Fibroblast of skin of left biceps (primary cell): ENCODE results near the gene HIVEP3.

ENCODE experiments used
- DNase-seq, 2 experiments: peaks; one replicate each; pipeline ENCODE4 v3.0.0-alpha.2; 2013; ENCODE audit warnings: low read depth in 2 of 2

The HIVEP3 gene

DNA sequence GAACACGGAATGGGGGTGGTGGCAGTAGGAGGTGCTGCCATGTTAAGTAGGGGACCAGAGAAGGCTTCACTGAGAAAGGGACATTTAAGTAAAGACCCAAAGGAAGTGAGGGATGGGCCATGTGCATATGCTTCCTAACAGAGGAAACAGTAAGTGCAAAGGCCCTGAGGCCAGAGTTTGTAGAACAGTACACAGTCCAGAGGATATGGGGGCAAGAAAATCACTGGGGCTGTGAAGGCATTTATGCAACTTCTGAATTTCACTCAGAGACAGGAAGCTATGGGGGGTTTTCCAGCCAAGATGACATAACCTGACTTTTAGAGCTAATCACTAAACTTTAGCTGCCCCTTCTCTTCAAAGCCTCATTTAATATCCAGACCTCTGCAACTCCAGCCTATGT, 231.7 kb downstream of the HIVEP3 start:
- DNase-seq = no peak

DNA sequence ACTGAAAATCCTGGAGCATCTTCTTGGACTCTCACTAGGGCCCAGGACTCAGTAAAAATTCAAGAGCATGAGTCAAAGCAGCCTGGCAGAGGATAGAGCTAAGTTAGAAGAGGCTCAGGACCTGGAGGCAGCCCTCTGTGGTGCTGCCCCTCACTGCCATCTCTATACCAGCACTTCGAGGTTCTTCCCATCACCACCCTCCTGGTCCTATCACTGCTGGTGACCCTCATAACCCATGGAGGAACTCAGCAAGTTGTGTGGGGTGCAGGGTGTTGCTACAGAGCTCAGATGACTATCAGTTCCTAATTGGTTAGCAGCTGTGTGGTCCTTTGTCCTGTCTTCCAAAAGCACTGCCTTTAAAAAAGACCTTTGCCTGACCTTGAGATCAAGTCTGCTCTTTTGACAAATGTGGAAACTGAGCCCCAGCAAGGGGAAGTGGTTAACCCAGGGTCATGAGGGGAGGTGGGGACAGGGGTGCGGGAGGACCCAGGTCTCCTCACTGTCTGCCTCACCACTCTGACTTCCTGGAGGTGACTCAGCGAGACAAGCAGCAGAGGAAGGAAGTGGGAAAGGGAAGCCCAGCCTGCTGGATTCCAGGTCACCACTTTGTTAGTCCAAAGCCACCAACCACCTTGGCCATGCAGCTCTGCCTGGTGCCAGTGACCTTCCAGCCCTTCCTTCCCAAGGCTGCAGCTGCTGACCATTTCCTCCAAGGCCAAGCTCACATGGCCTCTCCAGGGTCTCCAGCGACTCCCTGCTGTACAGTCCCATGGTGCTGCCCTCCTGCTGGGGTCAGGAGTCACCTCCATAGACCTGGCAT, 234.8 kb downstream of the HIVEP3 start:
- no peak for DNase-seq

DNA sequence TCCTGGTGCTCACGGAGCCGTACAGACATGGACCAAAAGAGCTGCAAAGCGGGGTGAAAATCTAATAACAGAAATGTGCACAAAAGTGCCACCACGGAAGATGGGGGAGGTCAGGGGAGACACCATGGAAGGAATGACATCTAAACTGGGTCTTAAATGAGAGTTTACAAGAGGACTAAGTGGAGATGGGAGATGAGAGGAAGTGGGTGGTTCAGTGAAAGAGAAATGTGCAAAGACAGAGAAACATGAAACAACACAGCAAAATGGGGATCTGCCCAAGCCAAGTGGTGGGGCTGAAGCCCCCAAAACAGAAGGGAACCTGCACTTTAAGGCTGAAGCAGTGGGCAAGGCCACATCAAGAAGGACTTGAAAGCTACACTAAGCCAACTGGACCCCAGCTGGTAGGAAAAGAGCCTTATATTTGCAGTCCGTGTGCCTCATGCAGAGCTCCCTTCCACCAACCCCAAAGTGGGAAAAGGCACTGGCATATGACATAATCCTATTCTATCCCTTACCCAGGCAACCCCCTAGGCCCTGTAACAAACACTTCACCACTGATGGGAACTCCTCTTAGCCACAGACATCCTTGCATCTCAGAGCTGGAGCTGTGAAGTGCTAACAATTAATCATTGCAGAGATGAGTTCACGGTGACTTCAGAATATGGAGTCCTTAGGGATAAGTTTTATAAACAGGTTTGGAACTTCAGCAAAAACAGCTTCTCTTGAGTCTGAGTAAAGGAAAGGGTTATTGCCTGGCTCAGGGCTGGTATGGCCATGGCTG, 235.7 kb downstream of the HIVEP3 start:
- DNase-seq = no peak

DNA sequence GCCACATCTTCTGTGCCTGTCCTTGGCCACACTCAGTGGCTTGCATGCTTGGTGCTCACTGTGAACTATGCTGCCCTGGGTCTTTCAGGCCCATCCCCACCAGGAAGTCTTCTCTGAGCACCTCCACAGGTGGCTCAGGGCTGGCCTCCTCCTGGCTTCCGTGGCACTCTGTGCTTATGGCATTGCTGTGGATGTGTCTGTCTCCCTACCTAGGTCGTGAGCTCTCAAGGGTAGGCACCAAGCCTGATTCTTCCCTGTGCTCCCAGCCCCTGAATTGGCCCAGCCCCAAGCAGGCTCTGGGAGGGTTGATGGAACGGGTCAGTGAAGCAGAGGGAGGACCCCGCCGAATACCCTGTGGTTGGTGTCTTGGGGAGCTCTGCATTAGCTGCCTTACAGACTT, 236.6 kb downstream of the HIVEP3 start:
- DNase-seq = no peak

DNA sequence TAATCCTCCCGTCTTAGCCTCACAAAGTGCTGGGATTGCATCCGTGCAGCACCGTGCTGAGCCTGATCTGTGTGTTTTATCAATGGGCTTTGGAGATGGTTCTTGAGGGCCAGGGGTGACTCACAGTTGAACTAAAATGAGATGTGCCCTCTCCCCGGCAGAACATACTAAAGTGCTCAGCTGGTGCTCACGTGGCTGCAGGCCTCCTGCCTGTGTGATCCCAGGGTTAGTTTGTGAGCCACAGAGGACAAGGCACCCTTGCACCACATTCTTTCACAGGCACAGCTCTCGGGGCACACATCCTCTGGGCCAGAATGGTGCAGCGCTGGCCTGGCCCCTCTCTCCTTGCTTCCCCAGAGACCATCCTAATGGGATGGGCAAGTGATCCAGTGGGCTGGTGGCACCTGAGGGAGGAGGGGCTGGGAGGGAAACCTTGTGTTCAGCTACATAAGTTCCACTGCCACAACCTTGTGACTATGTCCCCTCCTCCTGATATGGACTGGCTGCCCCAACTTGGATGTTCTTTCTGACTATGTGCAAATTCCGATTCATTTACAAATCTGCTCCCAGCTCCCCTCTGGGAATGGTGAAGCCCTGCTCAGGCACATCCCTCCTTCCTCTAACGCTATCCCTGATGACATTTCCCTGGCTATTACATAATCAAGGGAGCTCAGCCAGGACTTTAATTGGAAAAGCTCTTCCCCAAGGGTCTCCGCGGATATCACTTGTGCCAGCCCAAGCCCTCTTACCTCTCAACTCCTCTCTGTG, 237.2 kb downstream of the HIVEP3 start:
- peak in 1 of 2 experiments; percentile 62 for DNase-seq

DNA sequence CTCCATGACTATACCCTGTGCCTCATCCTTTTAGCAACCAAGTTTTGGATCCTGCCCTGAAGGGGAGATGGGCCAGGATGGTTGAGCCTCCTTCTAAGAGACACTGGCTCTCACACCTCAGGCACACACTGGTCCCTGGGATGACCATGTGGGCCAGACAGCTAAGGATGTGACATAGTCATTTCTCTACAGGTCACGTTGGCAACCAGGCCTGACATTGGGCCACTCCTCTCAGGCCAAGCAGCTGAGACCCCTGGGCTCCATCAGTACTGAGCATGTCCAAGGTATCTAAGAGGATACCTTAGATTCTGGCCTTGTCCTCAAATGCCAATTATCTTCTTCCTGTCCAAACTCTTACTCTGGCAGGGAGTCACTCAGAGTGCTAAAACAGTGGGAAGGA, 238.7 kb downstream of the HIVEP3 start:
- DNase-seq = no peak

DNA sequence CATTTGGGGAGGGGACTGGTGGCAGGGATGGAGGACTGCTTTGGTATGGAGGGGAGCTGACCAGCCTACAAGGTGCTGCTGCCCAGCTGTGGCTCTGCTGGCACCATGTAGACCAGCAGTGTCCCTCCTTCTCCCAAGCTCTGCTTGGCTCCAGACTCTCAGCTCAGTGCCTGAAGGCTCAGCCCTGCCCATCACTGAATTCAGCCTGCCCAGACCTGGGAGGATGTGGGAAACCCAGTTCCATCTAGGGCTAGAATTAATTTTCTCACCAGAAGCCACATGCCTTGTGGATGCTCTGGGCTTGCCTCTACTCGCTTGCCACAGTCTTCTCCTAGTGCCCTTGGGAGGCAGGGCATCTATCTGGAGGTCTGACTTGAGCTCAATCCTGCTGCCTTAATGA, 239.2 kb downstream of the HIVEP3 start:
- no peak for DNase-seq

DNA sequence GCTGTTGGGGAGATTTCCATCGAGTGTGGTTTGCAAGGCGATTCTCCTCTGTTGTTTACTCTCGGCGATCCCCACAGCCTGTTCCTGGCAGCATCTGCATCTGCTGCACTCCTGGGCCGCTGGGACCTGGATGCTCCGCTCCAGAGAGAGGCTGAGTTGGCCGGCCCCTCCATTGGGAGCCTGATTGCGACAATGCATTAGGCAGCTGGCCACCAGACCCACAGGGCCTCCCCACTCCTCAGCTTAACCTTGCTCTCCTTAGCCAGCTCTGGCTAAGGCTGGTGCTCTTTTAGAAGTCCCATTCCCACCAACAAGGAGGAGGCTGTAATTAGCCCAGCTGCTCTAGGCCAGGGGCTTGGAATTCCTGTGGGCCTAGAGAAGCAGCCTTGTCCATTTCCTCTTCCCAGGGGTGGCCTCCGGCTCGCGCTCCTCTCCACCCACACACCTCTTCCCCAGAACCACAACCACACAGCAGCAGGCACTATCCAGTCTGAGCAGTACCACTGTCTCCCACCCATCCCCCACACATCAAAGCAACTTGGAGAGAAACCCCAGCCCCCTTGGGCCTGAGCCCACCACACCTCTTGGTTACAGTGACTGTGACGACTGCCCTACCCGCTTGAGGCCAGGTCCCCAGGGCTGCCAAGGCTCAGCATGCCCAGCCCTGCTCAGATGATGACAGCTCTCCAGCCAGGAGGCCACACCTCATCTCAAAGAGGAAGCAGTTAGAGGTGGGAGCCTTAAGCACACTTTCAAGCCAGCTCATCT, 240.4 kb downstream of the HIVEP3 start:
- peak in 1 of 2 experiments; percentile 67 for DNase-seq

DNA sequence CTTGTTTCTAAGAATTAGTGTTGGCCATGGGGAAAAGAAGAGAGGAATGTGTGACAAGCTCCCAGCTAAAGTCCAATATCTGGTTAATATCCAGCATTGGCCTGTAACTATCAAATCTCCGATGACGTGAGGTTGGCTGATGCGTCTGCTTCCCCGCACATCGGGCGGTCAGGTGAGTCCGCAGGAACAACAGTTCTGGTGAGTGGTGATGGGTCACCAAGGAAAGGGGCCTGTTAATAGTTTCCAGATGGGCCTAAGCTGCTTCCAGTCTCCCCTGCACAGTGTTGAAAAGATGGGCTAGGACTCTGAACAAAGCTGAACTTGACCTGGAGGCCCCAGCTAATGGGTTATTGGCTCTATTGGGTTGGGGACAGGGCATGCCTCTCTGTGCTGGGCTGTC, 241.1 kb downstream of the HIVEP3 start:
- DNase-seq = no peak

DNA sequence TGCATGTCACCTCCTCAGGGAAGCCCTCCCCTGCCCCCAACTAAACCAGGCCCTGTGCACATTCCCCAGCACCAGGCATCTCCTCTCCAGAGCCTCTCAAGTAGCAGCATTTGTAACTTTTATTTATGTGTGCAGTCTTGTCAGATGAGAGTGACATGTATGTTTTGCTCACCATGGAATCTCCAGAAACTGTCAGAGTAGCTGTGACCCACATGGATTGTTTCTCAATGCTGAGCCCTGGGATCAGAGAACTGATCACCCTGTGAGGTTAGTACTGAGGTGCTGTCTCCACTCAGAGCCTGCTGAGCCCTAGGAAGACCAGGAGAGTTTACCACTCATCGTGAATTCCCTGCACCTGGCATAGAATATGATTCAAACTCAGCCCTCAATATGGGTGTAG, 243.3 kb downstream of the HIVEP3 start:
- DNase-seq = no peak

DNA sequence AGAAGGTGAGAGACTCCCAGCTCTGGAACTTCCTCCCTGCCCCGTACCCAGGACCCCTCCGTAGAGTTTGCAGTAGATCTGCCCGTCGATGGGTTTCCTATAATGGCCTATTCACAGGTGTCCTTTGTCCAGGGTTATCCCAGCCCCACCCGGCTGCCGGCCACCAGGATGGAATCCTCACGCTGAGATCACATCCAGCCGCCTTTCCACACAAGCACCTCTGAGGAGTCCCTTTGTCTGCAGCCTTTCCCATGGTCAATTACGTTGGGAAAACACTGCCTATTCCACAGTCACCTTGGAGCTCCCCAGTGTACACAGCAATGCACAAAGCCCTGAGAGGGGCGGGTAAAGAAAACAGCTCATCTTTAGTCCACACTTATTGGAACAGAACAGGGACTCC, 244.2 kb downstream of the HIVEP3 start:
- no peak for DNase-seq

DNA sequence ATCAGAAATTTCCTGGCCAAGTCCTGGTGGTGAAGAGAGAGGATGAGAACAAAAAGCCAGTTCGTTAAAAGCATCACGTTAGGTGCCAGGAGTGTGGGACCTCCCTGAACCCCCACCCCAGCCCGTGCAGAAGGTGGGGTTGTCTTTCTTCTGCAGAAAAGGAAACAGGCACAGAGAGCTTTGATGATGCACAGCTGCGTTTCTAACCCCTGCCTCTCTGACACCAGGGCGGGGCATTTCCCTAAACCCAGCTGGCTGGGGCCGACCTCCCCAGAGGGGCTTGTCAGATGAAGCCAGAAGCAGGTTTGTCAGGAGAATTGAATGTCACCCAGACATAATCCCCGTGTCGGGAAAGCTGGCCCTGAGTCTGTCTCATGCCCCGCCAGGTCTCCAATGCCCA, 244.9 kb downstream of the HIVEP3 start:
- DNase-seq = no peak

DNA sequence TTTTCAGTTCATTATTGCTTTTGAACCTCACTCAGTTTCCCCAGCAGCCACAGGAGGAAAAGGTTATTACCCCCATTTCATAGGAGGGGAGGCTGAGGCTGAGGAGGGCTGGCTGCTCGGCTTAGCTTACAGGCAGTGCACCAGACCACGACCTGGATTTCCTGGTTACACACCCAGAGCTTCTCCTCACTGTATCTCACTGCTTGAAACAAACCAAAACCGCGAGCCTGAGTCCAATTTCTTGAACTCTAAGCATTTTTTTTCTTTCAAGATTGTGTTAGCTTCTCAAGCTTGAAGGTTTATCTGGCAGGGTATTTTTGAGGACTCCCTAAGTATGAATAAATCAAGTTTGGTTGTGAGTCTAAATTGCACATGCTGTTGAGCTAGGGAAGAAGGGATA, 245.3 kb downstream of the HIVEP3 start:
- DNase-seq = peak in 1 of 2 experiments; percentile 58

DNA sequence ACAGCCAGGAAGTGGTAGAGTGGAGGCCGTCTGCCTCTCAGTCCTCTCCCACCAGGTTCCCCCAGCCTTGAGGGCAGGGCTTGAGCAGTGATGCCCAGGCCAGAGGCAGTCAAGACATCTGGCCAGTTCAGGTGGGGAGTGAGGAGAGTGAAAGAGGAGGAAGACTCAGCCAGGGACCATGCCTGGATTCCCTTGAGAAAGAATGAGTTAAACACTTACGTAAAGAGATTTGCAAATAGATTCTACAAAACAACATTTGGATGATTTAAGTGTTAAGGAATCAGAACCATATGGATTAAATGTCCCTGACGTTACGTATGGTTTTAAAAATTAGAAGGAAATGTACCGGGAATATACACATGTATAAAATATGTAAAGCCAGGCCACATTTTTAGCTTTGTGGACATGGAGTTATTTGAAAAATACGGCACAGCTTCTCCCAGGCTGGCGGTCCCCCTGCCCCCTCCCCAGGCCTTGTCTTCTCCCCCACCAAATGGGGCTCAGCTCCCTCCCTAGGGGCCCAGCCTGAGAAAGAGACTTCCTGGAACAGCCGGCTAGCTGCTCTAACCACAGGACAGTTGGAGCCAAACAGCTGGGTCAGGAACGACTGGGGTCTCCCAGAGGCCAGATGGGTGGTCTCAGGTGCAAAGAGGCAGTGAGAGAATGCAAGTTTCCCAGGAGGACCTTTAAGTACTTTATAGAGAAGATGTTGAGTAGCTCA, 245.9 kb downstream of the HIVEP3 start:
- peak; percentile 96 to 97 for DNase-seq

DNA sequence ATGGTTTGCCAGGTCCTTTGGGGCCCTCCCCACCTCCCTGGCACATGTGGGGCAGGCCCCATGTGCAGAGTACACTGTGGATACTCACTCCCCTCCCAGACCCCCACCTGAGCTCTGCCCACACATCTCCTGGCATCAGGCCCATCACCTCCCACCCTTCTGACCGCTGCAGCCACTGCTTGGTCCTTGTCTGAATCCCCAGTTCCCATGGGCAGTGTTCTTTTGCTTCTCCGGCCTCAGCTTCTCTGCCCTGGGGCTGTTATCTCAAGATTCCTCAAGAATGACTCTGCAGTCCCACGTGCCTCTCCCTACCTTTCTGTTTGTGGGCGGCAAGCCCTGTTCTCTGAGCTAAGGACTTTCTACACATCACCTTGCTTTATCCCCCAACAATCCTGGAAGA, 246.5 kb downstream of the HIVEP3 start:
- no peak for DNase-seq

DNA sequence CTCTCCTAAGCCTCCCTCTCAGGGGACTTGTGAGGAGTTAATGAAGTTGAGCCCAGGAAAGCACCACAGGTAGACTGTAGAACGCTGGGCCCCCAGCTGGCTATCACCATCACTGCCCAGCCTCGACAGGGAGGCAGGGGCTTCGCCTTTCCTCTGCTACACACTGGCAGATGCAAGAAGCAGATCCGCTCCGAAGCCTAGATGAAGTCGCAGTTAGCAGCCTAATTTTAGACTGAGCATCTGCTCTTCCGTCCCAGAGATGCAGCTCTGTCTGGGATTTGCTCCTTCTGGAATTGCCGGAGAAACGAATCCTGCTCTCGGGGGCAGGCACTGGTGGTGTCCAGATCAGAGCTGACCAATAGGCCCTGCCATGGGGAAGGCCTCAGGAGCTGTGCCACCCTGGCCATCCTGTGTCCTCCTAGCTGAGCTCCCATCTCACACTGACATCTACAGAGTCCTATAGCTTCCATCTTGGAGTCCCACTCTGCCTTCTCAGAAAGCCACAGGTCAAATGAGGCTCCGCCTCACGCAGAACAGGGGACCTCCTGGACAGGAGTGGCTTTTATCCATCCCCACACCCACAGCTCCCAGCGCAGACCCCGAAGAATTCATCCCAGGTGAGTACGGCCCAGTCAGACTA, 247.5 kb downstream of the HIVEP3 start:
- DNase-seq = no peak

DNA sequence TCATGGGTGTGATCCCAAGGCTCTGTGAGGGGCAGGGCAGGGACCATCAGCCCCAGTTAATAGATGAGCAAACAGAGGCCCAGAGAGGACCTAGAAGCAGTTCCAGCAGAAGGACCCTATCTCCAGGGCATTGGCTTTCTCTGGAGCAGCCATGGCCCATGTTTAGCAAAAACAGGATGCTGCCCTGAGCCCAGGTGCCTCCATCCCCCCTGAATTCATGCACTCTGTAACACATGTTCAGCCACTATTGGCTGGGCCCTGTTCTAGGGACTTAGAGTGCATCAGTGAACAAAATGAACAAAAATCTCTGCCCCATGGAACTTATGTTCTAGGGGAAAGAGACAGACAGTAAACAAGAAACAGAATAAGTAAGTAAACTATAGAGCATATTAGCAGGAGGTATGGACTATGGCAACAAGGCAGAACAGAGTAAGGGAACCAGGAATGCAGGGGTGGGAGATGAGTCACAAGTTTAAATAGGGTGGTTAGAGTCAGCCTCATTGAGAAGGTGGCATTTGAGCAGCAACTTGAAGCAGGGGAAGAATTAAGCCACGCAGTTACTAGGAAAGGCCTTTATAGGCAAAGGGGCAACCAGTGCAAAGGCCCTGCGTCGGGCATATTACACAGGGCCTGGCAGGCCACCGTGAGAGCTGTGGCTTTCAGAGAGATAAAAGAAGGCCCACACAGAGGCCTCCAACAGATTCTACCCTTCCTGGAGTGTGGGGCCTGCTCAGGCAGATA, 248.3 kb downstream of the HIVEP3 start:
- DNase-seq = no peak

DNA sequence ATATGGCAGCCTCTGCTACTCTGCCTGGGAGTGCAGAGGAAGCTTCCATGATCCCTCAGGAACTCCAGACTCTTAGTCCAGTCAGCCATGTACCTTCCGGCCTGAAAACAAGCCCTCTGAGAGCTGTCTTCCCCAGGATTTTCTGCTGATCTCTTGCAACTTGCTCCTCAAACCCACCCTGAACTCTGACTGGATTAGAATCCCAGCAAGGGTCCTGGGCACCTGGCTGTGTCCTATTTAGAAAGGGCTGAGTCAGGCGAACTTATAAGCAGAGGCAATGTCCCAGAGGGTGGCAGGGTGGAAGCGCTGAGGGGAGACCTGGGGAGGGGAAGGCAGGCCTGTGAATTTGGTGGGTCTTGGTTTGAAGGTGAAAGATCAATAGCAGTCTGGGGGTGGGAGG, 249.8 kb downstream of the HIVEP3 start:
- no peak for DNase-seq

DNA sequence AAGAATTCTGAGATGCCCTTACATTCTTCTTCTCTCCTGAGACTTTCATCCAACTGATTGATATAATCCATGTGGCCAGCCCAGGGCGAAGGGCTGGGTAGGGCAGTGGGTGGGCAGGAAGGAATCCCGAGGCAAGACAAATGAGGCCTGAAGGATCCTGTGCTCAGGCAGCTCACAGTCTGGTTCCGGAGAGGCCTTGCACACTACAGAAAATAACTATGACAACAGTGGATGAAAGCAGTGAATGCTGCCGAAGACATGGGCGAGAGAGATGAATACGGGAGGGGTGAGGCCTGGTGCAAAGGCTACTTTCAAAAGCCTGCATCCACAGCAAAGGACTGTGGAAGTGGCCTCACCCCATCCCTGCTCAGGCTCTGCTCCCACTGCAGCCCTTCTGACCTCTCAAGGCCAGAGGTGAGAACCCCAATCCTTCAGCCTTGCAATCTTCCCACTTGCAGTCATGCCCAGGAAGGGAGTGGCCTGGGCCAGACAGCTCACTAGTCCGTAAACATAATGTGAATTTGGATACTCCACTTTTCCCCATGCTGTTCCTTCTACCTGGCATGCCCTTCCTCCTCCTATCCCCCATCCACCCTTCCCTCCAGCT, 250.6 kb downstream of the HIVEP3 start:
- DNase-seq = no peak
